ENCODE measurements around the gene MIS18A. TPM values are rescaled to one million over a fixed set of nuclear protein-coding genes. Genes with fewer than 3 reads are reported as not detected.

The MIS18A gene
- total and polyA plus RNA-seq, 8 donors, result 2.0 to 4.2 (median 2.8) TPM

DNA sequence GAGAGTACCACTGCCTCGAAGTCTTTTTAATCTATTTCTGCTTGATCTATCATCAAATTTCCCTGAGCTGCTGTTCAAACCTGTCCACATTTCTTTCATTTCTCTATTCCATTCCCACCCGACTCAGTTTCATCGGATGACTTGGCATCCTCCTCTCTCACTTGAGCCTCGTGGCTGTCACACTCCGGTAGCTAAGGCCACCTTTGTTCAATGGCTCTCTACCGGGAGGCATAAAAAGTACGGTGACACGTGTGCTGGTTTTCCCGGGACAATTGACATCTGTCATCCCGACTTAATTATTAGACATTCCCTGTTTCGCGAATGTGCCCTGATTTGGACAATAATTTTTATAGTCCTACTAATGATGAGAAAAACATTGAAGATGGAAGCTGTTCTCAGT is 22.6 kb downstream of the MIS18A start:
- intact Hi-C loops (cut with DNase I), result loop anchor here (5.0 to 10.0 kb wide), 3 partner anchors 389 to 464 kb away; no protein-coding TSS in a partner anchor
- peak overlapping the region in 2 of 4 donors; percentile 9 to 13 for H3K27ac ChIP-seq
- H3K4me1 ChIP-seq, result peaks cover 3 to 12% (median 8%) of the 10 kb centered on the region in 3 donors
- ATAC-seq (no peak), FAIRE-seq (no peak), DNase-seq (no peak)
- H3K4me3 ChIP-seq, result no peak overlapping the region
- 30 to 35% methylated on average over 12 of the region's 12 CpGs for WGBS, 2 donors
- no peaks in the 10 kb centered on the region for H3K27me3 ChIP-seq
- no peaks in the 10 kb centered on the region for H3K36me3 ChIP-seq
- no peaks in the 10 kb centered on the region for H3K9me3 ChIP-seq
- TF ChIP-seq, protein P1, sequence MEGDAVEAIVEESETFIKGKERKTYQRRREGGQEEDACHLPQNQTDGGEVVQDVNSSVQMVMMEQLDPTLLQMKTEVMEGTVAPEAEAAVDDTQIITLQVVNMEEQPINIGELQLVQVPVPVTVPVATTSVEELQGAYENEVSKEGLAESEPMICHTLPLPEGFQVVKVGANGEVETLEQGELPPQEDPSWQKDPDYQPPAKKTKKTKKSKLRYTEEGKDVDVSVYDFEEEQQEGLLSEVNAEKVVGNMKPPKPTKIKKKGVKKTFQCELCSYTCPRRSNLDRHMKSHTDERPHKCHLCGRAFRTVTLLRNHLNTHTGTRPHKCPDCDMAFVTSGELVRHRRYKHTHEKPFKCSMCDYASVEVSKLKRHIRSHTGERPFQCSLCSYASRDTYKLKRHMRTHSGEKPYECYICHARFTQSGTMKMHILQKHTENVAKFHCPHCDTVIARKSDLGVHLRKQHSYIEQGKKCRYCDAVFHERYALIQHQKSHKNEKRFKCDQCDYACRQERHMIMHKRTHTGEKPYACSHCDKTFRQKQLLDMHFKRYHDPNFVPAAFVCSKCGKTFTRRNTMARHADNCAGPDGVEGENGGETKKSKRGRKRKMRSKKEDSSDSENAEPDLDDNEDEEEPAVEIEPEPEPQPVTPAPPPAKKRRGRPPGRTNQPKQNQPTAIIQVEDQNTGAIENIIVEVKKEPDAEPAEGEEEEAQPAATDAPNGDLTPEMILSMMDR (IDR thresholded peaks at IDR 0.05), result no peak

DNA sequence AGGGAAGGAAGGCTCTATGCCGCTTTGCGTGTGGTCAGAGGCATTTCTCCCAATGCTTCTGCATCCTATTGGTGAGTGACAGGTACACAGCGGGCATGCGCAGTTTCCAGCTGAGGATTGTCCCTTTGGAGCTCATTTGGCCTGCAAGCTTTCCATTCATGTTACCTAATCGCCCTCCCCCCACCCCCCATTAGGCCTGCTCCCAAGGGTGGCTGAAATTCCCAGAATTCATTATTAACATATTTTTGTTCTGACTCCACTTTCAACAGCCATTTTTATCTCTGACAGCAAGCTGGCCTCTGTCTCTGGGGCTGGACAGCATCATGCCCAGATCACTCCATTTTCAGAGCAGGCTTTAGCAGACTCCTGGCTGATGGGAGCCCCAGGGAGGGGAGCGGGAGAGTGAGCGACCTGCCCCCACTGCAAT is 25.6 kb downstream of the MIS18A start:
- ATAC-seq (peak in 2 of 4 donors; percentile 8 to 25), DNase-seq (peak in 3 of 6 donors; percentile 32 to 35 (median 34)), FAIRE-seq (no peak)
- H3K27me3 ChIP-seq, result no peaks in the 10 kb centered on the region
- intact Hi-C loops (cut with DNase I), result loop anchor here in 1 of 3 donors (10.0 kb wide), 1 partner anchor 388 kb away; no protein-coding TSS in a partner anchor
- no peak overlapping the region for H3K27ac ChIP-seq
- H3K9me3 ChIP-seq, result no peaks in the 10 kb centered on the region
- TF ChIP-seq, protein P1 (IDR thresholded peaks at IDR 0.05), result no peak
- H3K4me3 ChIP-seq, result no peak overlapping the region
- no peaks in the 10 kb centered on the region for H3K36me3 ChIP-seq
- peaks cover 3 to 12% (median 8%) of the 10 kb centered on the region in 3 donors for H3K4me1 ChIP-seq
- WGBS, 2 donors, result 53 to 63% methylated on average over 7 of the region's 7 CpGs

DNA sequence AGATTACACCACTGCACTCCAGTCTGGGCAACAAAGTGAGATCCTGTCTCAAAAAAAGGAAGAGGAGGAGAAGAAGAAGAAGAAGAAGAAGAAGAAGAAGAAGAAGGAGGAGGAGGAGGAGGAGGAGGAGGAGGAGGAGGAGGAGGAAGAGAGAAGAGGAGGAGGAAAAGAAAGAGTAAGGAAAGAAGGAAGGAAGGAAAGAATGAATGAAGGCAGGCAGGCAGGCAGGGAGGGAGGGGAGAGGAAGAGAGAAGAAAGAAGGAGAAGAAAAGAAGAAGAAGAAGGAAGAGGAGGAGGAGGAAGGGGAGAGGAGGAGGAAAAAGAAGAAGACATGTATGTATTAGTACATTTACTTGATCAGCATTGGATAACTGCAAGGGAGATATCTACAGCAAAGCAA is 26.7 kb downstream of the MIS18A start:
- ATAC-seq, result no peak
- TF ChIP-seq, protein P1 (IDR thresholded peaks at IDR 0.05), result no peak
- H3K4me3 ChIP-seq, result no peak overlapping the region
- no peaks in the 10 kb centered on the region for H3K36me3 ChIP-seq
- no peak for DNase-seq
- H3K27me3 ChIP-seq, result no peaks in the 10 kb centered on the region
- no peak for FAIRE-seq
- peaks cover 3 to 7% (median 6%) of the 10 kb centered on the region in 3 donors for H3K4me1 ChIP-seq
- intact Hi-C loops (cut with DNase I), result loop anchor here in 1 of 3 donors (10.0 kb wide), 1 partner anchor 387 kb away; no protein-coding TSS in a partner anchor
- no peak overlapping the region for H3K27ac ChIP-seq
- no peaks in the 10 kb centered on the region for H3K9me3 ChIP-seq

GRCh38 chr21:32249511-32250280 is 29.2 kb downstream of the MIS18A start:
- WGBS, 2 donors, result 62 to 74% methylated on average over 15 of the region's 15 CpGs
- Histone ChIP-seq H3K27ac (no peak overlapping the region), H3K36me3 (no peaks in the 10 kb centered on the region), H3K4me3 (no peak overlapping the region), H3K9me3 (no peaks in the 10 kb centered on the region), H3K4me1 (no peaks in the 10 kb centered on the region), H3K27me3 (no peaks in the 10 kb centered on the region)
- FAIRE-seq (no peak), ATAC-seq (no peak), DNase-seq (no peak)
- TF ChIP-seq, protein P1 (IDR thresholded peaks at IDR 0.05), result no peak
- intact Hi-C loops (cut with DNase I), result loop anchor here in 2 of 3 donors (5.0 to 10.0 kb wide), 2 partner anchors 385 to 387 kb away; no protein-coding TSS in a partner anchor

All from pancreas (tissue), 10 donors.